ENCODE data around the gene MAPK8IP3.

DNA sequence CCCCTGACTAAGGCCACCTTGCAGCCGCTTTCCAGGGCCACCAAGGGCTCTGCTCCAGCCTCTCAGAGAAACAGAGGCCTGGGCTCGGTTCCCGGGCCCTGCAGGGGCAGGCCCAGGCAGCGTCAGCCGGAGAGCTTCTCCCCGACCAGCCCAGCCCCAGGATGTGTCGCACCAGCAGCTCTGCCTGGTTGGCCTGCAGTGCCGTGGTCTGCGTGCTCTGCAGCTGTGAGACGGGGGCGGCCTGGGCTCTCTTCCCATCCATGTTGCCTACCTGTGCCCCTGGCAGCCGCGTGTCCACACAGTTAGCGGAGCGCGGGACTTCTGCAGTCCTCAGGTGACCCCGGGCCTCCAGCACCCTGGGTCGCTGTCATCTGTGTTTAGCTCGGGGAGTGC is 82.7 kb downstream of the MAPK8IP3 start:
- TF ChIP-seq, protein P1, sequence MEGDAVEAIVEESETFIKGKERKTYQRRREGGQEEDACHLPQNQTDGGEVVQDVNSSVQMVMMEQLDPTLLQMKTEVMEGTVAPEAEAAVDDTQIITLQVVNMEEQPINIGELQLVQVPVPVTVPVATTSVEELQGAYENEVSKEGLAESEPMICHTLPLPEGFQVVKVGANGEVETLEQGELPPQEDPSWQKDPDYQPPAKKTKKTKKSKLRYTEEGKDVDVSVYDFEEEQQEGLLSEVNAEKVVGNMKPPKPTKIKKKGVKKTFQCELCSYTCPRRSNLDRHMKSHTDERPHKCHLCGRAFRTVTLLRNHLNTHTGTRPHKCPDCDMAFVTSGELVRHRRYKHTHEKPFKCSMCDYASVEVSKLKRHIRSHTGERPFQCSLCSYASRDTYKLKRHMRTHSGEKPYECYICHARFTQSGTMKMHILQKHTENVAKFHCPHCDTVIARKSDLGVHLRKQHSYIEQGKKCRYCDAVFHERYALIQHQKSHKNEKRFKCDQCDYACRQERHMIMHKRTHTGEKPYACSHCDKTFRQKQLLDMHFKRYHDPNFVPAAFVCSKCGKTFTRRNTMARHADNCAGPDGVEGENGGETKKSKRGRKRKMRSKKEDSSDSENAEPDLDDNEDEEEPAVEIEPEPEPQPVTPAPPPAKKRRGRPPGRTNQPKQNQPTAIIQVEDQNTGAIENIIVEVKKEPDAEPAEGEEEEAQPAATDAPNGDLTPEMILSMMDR (IDR thresholded peaks at IDR 0.05 in 2 of 3, conservative IDR thresholded peaks at IDR 0.05 in 1 of 3; ENCODE audit: insufficient read depth in 2 of 3, low read depth in 1 of 3, low read length in 3 of 3), result no peak
- TF ChIP-seq CBX2 (IDR thresholded peaks at IDR 0.05; ENCODE audit: insufficient read depth, low read length, poor library complexity, severe bottlenecking) (no peak), POLR2A (conservative IDR thresholded peaks at IDR 0.05) (no peak), NFATC3 (IDR thresholded peaks at IDR 0.05) (no peak), RAD21 (CRISPR knock-in tag; conservative IDR thresholded peaks at IDR 0.05 in 1 of 2, IDR thresholded peaks at IDR 0.05 in 1 of 2) (no peak), CEBPG (CRISPR knock-in tag; IDR thresholded peaks at IDR 0.05) (no peak), CEBPG (tag; conservative IDR thresholded peaks at IDR 0.05 in 1 of 2, IDR thresholded peaks at IDR 0.05 in 1 of 2) (no peak), KDM5B (IDR thresholded peaks at IDR 0.05; ENCODE audit: insufficient replicate concordance, low read depth, low read length) (no peak), JUND (IDR thresholded peaks at IDR 0.05; ENCODE audit: borderline replicate concordance, low read depth, low read length) (no peak), JUND (tag; IDR thresholded peaks at IDR 0.05; ENCODE audit: borderline replicate concordance, low read depth, low read length) (no peak), CHD1 (IDR thresholded peaks at IDR 0.05; ENCODE audit: low read length) (no peak), CREB1 (IDR thresholded peaks at IDR 0.05) (no peak), CREB1 (CRISPR knock-in tag; IDR thresholded peaks at IDR 0.05) (no peak)
- TF ChIP-seq, protein P2, sequence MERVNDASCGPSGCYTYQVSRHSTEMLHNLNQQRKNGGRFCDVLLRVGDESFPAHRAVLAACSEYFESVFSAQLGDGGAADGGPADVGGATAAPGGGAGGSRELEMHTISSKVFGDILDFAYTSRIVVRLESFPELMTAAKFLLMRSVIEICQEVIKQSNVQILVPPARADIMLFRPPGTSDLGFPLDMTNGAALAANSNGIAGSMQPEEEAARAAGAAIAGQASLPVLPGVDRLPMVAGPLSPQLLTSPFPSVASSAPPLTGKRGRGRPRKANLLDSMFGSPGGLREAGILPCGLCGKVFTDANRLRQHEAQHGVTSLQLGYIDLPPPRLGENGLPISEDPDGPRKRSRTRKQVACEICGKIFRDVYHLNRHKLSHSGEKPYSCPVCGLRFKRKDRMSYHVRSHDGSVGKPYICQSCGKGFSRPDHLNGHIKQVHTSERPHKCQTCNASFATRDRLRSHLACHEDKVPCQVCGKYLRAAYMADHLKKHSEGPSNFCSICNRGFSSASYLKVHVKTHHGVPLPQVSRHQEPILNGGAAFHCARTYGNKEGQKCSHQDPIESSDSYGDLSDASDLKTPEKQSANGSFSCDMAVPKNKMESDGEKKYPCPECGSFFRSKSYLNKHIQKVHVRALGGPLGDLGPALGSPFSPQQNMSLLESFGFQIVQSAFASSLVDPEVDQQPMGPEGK (CRISPR knock-in tag; IDR thresholded peaks at IDR 0.05; ENCODE audit: borderline replicate concordance), result no peak
- TF ChIP-seq, protein P3, sequence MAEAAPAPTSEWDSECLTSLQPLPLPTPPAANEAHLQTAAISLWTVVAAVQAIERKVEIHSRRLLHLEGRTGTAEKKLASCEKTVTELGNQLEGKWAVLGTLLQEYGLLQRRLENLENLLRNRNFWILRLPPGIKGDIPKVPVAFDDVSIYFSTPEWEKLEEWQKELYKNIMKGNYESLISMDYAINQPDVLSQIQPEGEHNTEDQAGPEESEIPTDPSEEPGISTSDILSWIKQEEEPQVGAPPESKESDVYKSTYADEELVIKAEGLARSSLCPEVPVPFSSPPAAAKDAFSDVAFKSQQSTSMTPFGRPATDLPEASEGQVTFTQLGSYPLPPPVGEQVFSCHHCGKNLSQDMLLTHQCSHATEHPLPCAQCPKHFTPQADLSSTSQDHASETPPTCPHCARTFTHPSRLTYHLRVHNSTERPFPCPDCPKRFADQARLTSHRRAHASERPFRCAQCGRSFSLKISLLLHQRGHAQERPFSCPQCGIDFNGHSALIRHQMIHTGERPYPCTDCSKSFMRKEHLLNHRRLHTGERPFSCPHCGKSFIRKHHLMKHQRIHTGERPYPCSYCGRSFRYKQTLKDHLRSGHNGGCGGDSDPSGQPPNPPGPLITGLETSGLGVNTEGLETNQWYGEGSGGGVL (CRISPR knock-in tag; IDR thresholded peaks at IDR 0.05), result no peak
